Right cardiac atrium (tissue), 5 donors: ENCODE results near the gene PKD1L1. TPM values are rescaled to one million over a fixed set of nuclear protein-coding genes. Genes with fewer than 3 reads are reported as not detected.

Experiments used
- ATAC-seq, 2 donors: fragments of 200-7000 bp; cut with Tn5 transposase; one replicate each; pipeline versions ENCODE4 v1.8.0 to v1.9.1; 2020; ENCODE audit warnings: moderate library complexity in 2 of 2, mild to moderate bottlenecking in 1 of 2
- DNase-seq, 3 donors: peaks; one replicate each; pipeline ENCODE4 v3.0.0-alpha.2; 2020
- H3K27ac ChIP-seq: one replicate; pipeline ENCODE4 v1.5.1; 2013; ENCODE audit warnings: mild to moderate bottlenecking, low read length, control low read depth, moderate library complexity
- H3K27me3 ChIP-seq: one replicate; pipeline ENCODE4 v1.6.1; 2013; ENCODE audit not compliant: control insufficient read depth, insufficient read depth
- H3K4me1 ChIP-seq: one replicate; pipeline ENCODE4 v1.6.1; 2013; ENCODE audit warnings: low read length; ENCODE audit not compliant: control insufficient read depth, insufficient read depth
- H3K4me3 ChIP-seq: one replicate; pipeline ENCODE4 v1.5.1; 2013; ENCODE audit warnings: low read length, control low read depth
- H3K9me3 ChIP-seq: one replicate; pipeline ENCODE4 v1.6.1; 2013; ENCODE audit warnings: low read length; ENCODE audit not compliant: control insufficient read depth
- WGBS: extraction: QIAGEN DNeasy Blood & Tissue Kit; methylation state at CpG from one replicate; pipeline ENCODE4 v1.1.7; 2013; 5-methylcytosine and 5-hydroxymethylcytosine counted together
- intact Hi-C, 4 donors: fragments of 100-400 bp; cut with DNase I; formaldehyde crosslinking; loops; one replicate each; pipeline versions ENCODE4 v1.11.0 to v1.14.0; 2022 to 2023
- polyA plus RNA-seq: library from polyadenylated mRNA; stranded (reverse); fragments of 200-250 nt; gene quantifications from one replicate; pipeline ENCODE4 v1.2.3, GENCODE V29; 2013
- total RNA-seq, 4 donors: library from RNA; stranded (reverse); fragmentation: NEBNext Ultra II Directional; extraction: Animal tissue kit (Norgen Biotek cat#: 25700); gene quantifications; one replicate each; pipeline ENCODE4 v1.2.1, GENCODE V29; 2021
- donor health status: healthy with polysubstance abuse.
- donor health status: DM: no; HTN: yes; CAD: no.
- donor health status: DM: no; HTN: no; CAD: no.
- donor health status: DM: no; HTN: yes; CAD: no; lungs with severe emphysema.
- donor health status: DM: yes; HTN: yes; CAD: no.

The PKD1L1 gene
- total and polyA plus RNA-seq, 5 donors, result 0.79 to 1.5 (median 0.82) TPM

DNA sequence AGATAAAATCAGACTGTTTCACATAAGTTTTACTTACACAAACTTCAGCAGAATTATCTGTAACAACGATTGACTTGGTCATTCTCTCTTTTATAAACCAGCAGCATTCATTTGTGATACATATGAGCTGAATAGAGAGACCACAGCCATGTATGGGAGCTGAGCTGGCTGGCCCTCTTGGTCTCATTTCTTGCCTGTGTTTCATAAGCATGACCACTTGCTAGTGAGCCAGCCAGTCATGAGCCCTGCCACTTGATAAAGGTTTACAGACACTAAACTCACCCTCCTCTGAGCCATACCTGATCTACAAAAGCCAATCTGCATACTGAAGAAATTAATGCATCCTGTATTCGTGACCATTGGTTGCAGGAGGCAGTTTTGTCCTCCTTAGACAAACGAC is 82.1 kb downstream of the PKD1L1 start:
- no peaks in the 10 kb centered on the region for H3K4me1 ChIP-seq
- 77% methylated on average over 3 of the region's 3 CpGs for WGBS
- DNase-seq (no peak), ATAC-seq (no peak)
- intact Hi-C loops, result no loop called here
- no peak overlapping the region for H3K4me3 ChIP-seq
- no peaks in the 10 kb centered on the region for H3K27me3 ChIP-seq
- H3K27ac ChIP-seq, result no peak overlapping the region
- H3K9me3 ChIP-seq, result no peaks in the 10 kb centered on the region

DNA sequence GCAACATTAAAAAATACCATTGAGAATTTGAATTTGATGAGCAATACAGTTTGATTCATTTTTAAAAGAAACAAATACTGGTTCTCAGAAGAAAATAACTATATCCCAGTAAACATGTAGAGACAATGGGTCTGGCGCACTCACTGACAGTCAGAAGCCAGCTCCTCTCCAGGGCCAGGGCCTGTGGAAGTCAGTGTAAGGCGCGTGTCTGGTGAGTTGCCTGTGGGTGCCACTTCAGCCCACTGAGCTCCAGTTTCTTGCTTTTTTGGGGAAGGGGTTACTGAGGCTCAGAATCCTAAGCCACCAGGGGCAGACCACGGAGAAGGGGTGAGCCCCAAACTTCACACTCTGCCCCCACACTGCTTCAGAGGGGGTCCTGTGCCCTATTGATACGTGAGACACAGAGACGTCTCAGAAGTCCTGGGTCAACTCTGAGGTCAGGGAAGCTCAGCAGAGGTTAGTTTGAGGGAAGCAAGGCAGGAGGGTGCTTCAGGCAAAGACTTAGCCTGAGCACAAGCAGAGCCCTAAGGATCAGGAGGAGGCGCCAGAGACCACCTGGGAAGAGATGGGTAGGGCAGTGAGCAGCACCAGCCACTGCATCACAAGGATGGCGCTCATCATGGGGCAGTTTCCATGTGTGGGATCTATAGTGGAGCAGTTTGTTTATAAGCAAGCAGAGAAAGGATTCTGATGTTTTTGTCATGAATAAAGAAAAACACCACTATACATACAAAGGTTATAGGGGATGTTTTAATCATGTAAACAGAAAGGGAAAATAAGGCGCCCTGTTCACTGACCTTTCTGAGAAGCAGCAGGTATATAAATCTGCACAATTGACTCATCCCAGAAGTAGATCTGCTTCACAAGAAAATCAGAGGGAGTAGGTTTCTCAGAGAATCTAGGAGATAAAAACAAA is 95.7 kb downstream of the PKD1L1 start:
- Histone ChIP-seq H3K4me3 (no peak overlapping the region), H3K9me3 (no peaks in the 10 kb centered on the region), H3K27me3 (no peaks in the 10 kb centered on the region), H3K27ac (no peak overlapping the region), H3K4me1 (no peaks in the 10 kb centered on the region)
- peak in 1 of 2 donors; percentile 22 for ATAC-seq
- no peak for DNase-seq
- 90% methylated on average over 9 of the region's 9 CpGs for WGBS
- intact Hi-C loops, result no loop called here

GRCh38 chr7:47847207-47847606 is 101.1 kb downstream of the PKD1L1 start:
- H3K4me3 ChIP-seq, result no peak overlapping the region
- intact Hi-C loops, result no loop called here
- 76% methylated on average over 5 of the region's 5 CpGs for WGBS
- no peaks in the 10 kb centered on the region for H3K27me3 ChIP-seq
- no peak overlapping the region for H3K27ac ChIP-seq
- H3K4me1 ChIP-seq, result peaks cover 2% of the 10 kb centered on the region
- ATAC-seq, result no peak
- H3K9me3 ChIP-seq, result no peaks in the 10 kb centered on the region
- no peak for DNase-seq

GRCh38 chr7:47846138-47846836 is 102.0 kb downstream of the PKD1L1 start:
- 58% methylated on average over 7 of the region's 7 CpGs for WGBS
- no peak overlapping the region for H3K27ac ChIP-seq
- no peak overlapping the region for H3K4me3 ChIP-seq
- H3K4me1 ChIP-seq, result peaks cover 2% of the 10 kb centered on the region
- no peaks in the 10 kb centered on the region for H3K27me3 ChIP-seq
- intact Hi-C loops, result no loop called here
- no peak for DNase-seq
- H3K9me3 ChIP-seq, result no peaks in the 10 kb centered on the region
- ATAC-seq, result peak; percentile 30 to 43

GRCh38 chr7:47844311-47844710 is 104.0 kb downstream of the PKD1L1 start:
- no peak overlapping the region for H3K27ac ChIP-seq
- no peaks in the 10 kb centered on the region for H3K27me3 ChIP-seq
- DNase-seq (no peak), ATAC-seq (no peak)
- H3K9me3 ChIP-seq, result no peaks in the 10 kb centered on the region
- peaks cover 2% of the 10 kb centered on the region for H3K4me1 ChIP-seq
- intact Hi-C loops, result no loop called here
- no peak overlapping the region for H3K4me3 ChIP-seq

- ATAC-seq, result no peak
- 92% methylated on average over 2 of the region's 2 CpGs for WGBS
- peaks cover 2% of the 10 kb centered on the region for H3K4me1 ChIP-seq
- intact Hi-C loops, result no loop called here
- H3K9me3 ChIP-seq, result no peaks in the 10 kb centered on the region
- no peak for DNase-seq
- H3K27me3 ChIP-seq, result no peaks in the 10 kb centered on the region
- H3K4me3 ChIP-seq, result no peak overlapping the region
- H3K27ac ChIP-seq, result no peak overlapping the region
Observed at GRCh38 chr7:47843291-47843690, 105.0 kb downstream of the PKD1L1 start.

DNA sequence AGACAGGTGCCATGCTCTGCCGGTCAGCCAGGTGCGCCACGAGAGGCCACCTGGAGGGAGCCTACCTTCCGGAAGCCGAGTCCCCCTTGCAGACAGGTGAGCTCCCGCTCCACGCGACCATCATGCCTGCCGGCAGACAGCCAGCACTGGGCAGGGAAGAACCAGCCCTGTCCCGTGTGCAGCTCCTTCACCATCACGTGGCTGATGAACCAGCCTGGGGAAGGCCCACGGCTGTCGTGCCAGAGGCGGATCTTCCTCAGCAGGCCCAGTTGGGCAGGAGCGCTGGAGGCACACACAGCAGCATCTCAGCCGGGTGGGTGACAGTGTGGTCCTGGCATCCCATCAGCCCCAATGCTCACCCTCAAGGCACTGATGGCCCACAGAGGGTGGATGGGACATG is 108.9 kb downstream of the PKD1L1 start:
- ATAC-seq, result peak; percentile 21 to 22
- Histone ChIP-seq H3K4me3 (no peak overlapping the region), H3K27ac (no peak overlapping the region), H3K4me1 (no peaks in the 10 kb centered on the region), H3K27me3 (no peaks in the 10 kb centered on the region), H3K9me3 (no peaks in the 10 kb centered on the region)
- intact Hi-C loops, result no loop called here
- 93% methylated on average over 16 of the region's 16 CpGs for WGBS
- no peak for DNase-seq

- WGBS, result 77% methylated on average over 8 of the region's 8 CpGs
- no peak for DNase-seq
- intact Hi-C loops, result no loop called here
- ATAC-seq, result no peak
- Histone ChIP-seq H3K4me3 (no peak overlapping the region), H3K4me1 (no peaks in the 10 kb centered on the region), H3K27me3 (no peaks in the 10 kb centered on the region), H3K27ac (no peak overlapping the region), H3K9me3 (no peaks in the 10 kb centered on the region)
Observed at GRCh38 chr7:47837826-47838225, 110.4 kb downstream of the PKD1L1 start.

- Histone ChIP-seq H3K27ac (no peak overlapping the region), H3K4me1 (no peaks in the 10 kb centered on the region), H3K27me3 (no peaks in the 10 kb centered on the region), H3K4me3 (no peak overlapping the region), H3K9me3 (no peaks in the 10 kb centered on the region)
- ATAC-seq, result peak in 1 of 2 donors; percentile 35
- 82% methylated on average over 19 of the region's 19 CpGs for WGBS
- intact Hi-C loops, result no loop called here
- DNase-seq, result no peak
Observed at GRCh38 chr7:47836503-47837202, 111.6 kb downstream of the PKD1L1 start.

DNA sequence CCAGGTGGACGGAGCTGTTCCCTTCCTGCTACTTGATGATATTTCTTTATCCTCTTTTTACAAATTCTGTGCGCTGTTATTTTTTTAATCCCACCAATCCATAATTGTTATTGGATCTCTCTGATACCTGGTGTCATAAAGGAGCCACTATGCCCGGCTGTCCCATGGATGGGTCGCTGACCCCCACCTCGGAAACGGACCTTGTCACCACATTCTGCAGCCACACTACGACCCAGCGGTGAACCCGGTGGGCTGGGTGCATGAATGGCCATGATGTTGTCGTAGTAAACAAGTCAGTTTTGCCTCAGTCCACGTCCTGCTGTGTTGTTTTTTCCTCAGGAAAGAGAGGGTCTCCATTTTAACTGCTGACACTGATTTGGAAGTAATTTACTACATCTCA is 112.2 kb downstream of the PKD1L1 start:
- ATAC-seq, result no peak
- H3K27ac ChIP-seq, result no peak overlapping the region
- H3K4me1 ChIP-seq, result no peaks in the 10 kb centered on the region
- H3K4me3 ChIP-seq, result no peak overlapping the region
- no peaks in the 10 kb centered on the region for H3K27me3 ChIP-seq
- intact Hi-C loops, result no loop called here
- no peaks in the 10 kb centered on the region for H3K9me3 ChIP-seq
- WGBS, result 92% methylated on average over 11 of the region's 11 CpGs
- DNase-seq, result no peak

DNA sequence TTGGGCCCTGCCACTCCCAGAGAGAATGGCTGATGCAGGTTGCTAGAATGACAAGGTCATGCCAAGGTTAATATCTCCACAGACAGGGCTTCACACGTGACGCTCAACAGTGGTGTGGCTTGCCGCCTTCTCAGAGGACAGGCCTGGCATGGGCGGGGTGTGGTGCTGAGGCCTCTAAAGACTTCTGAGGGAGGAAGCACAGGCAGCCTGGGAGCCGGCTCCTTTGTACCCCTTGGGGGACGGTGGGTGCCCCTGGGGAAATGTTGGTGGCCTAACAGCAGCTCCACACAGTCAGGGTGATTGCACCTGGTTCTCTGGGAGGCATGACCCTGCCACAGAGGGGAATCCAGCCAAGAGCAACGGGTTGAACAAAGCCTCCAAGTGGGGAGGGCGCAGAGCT is 115.1 kb downstream of the PKD1L1 start:
- no peaks in the 10 kb centered on the region for H3K9me3 ChIP-seq
- 85% methylated on average over 8 of the region's 8 CpGs for WGBS
- no peaks in the 10 kb centered on the region for H3K4me1 ChIP-seq
- H3K4me3 ChIP-seq, result no peak overlapping the region
- DNase-seq, result no peak
- intact Hi-C loops, result no loop called here
- ATAC-seq, result no peak
- no peak overlapping the region for H3K27ac ChIP-seq
- no peaks in the 10 kb centered on the region for H3K27me3 ChIP-seq
